Activated T-cell treated with anti-CD3 and anti-CD28 coated beads for 24 hours (primary cell): ENCODE data around the gene L1CAM.

Source experiments
- DNase-seq: peaks from one replicate; pipeline ENCODE4 v3.0.0-alpha.2; 2020; ENCODE audit warnings: low read depth

Gene L1CAM

DNA sequence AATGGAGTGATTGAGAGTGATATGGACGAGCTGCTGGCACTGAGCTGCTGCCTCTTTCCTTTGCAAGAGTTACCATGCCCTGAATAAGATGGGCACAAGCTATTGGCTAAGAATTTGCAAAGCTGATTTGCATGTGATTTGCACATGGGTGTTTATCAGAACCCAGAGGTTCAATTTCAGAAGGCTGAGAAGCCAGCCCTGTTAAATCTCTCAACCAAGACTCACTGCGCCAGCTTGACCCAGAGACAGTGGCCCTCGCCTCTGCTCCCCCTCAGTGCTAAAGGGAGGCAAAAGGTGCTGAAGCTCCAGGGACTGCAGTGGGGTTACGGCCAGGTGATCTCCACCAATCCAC, 39.4 kb upstream of the L1CAM start:
- no peak for DNase-seq

DNA sequence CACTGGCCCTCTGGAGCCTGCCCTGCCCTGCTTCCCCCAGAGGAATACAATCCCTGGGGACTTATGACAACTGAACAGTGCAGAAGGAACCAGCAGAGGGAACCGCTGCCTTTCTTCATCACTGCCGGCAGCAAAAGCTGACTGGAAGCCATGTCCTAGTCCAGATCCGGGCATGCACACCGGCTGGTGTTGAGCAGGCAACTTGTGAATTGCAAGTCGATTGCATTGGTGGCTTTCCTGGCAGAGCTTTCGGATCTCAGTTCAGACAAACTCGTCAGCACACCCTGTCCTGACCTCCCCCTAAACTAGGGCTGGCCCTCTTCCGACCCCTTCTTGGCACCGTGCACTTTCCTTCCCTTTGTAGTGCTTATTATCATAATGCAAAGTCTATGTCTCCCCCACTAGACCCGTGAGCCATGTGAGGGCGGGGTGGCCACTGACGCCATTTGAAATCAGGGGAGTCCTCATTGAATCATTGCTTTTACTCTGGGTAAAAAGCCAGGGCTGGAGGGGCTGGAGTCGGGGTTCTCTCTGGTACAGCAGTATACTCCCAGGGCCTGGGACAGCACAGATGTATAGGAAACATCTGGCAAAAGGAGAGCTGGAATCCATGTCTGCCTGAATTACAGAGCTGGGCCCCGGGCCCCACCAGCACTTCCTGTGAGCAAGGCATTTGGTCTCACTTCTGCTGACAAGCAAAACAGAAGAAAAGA, 38.3 kb upstream of the L1CAM start:
- no peak for DNase-seq

GRCh38 chrX:153922932-153923857, 37.2 kb upstream of the L1CAM start:
- no peak for DNase-seq

- no peak for DNase-seq
Measured at GRCh38 chrX:153921511-153922446, 35.8 kb upstream of the L1CAM start.

- no peak for DNase-seq
Measured at GRCh38 chrX:153921070-153921469, 35.1 kb upstream of the L1CAM start.

- no peak for DNase-seq
Measured at GRCh38 chrX:153920546-153920945, 34.6 kb upstream of the L1CAM start.

- DNase-seq = no peak
Measured at GRCh38 chrX:153919281-153919680, 33.3 kb upstream of the L1CAM start.

DNA sequence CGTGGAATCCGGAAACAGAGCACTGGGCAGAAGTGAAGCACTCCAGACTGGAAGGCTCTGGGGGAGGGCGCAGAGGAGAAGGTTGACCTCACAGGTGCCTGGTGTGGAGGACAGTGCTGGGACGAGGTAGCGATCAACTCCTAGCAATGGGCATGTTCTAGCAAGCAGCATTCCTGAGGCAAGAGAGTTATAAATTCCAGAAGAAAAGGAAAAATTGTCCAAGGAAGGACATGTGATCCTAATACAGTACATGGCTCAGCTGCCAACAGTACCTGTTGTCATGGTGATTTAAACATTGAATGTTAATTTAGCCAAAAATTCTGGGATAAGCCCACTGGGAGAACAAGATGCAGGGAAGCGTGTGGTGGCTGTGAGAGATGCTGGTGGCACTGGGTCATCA, 31.9 kb upstream of the L1CAM start:
- DNase-seq = no peak

DNA sequence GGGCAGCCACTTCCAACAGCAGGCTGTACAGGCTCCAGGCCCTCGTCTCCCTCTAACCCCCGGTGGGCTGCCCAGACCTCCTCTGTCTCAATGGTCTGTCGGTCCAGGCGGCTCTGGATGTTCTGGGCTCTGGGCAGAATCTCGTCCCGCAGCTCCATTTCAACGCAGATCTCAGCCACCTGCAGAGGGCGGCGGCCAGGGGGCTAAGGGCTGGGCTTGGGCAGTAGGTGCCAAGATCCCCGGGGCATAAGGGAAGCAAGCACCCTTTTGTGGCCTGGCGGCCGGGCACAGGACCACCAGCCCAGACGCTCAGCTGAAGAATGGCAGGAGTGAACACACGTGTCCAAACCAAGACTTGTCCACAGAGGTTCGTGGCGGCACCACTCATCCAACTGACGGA, 27.7 kb upstream of the L1CAM start:
- no peak for DNase-seq

- DNase-seq = no peak
Measured at GRCh38 chrX:153913211-153913610, 27.2 kb upstream of the L1CAM start.

- no peak for DNase-seq
Measured at GRCh38 chrX:153911798-153912197, 25.8 kb upstream of the L1CAM start.

DNA sequence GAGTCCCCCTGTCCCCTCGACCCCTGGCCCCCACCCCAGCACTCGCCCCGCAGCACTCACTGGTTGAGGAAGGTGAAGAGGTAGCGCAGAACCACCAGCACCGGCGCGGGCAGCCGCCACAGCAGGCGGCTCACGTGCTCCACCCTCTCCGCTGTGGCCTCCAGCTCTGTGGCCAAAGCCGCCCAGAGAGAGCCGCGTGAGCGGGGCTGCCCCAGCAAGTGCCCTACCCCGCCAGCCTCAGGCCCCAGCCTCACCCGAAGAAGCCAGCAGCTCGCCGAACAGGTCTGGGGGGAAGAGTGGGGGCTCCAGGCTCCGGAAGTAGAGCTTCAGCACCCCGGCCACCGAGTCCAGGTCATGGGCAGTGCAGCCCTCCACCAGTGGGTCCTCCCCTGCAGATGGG, 24.5 kb upstream of the L1CAM start:
- DNase-seq = no peak

DNA sequence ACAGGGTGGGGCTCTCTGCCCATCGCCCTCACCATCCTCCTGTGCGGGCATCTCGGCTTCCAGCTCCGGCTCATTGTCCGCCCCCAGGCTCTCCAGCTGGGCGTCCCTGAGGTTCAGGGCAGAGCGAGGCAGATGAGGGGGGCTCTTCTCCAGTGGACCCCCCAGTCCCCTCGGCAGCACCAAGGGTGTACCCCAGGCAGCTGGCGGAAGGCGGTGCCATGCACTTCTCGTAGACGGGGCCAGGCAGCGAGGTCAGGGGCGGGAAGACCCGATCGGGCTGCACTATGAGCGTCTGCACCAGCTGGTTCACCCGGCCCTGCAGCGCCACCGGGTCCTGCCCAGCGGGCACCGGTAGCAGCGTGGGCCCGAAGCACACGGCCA, 24.0 kb upstream of the L1CAM start:
- DNase-seq = no peak

GRCh38 chrX:153909024-153909979, 23.3 kb upstream of the L1CAM start:
- DNase-seq = no peak

DNA sequence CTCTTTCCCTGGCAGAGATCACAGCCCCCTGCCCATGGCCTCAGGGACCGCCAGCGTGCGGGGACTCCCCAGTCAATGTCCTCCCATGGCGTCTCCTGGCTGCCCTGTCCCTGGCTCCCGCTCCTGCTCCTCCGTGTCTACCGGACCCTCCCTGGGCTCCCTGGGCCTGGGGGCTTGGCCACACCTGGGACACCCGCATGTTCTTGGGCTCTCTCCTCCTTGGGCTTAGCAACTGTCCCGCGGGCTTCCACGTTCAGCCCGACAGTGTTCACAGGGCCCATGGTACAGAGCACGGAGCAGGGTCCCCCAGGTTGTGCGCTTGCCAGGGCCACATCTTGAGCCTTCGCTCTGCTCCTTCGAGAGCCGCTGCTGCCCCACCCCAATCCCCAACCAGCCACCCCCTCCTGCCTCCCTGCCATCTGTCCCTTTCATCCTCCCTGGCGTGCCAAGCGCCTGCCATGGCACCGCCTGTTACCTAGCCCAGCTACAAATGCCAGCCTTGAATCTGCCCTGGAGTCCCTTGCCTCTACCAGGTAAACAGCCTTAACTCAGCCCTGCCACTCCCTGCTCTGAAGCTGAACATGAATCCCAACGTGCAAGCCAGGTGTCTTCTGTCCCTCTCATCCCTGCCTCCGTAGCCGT, 22.4 kb upstream of the L1CAM start:
- DNase-seq = no peak

DNA sequence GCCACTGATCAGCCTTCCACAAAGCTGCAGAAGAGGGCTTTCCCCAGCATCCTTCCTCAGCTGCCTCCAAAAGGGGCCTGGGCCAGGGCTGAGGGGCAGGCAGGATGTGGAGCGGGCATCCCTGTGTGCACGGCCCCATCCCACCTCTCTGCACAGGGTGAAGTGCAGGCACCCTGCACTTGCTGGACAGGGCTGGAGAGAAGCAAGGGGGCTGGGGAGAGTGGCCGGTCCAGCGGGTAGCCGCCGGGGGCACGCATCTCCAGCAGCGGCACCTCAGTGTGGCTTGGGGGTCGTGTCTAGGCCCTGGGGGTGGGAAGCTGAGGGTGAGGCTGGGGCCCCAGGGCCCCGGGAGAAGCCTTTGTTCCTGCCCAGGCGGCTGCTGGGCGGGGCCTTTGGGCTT, 21.5 kb upstream of the L1CAM start:
- DNase-seq = no peak

GRCh38 chrX:153906126-153906917, 20.3 kb upstream of the L1CAM start:
- DNase-seq = no peak

- DNase-seq = no peak
Measured at GRCh38 chrX:153905481-153906095, 19.6 kb upstream of the L1CAM start.
